Duodenal mucosa (tissue), 2 donors: Measurements from ENCODE around the gene SNTG2.

ENCODE experiments used
- H3K27ac ChIP-seq: one replicate; pipeline ENCODE4 v1.7.0; 2013; ENCODE audit warnings: low read depth, low read length
- H3K27me3 ChIP-seq, 2 donors: one replicate each; pipeline ENCODE4 v1.7.0; 2013; ENCODE audit warnings: low read length in 2 of 2, control low read depth in 1 of 2; ENCODE audit not compliant: insufficient read depth in 2 of 2, control insufficient read depth in 1 of 2
- H3K36me3 ChIP-seq, 2 donors: one replicate each; pipeline ENCODE4 v1.7.0; 2013; ENCODE audit warnings: low read length in 2 of 2, control low read depth in 1 of 2; ENCODE audit not compliant: insufficient read depth in 2 of 2, control insufficient read depth in 1 of 2
- H3K4me1 ChIP-seq, 2 donors: one replicate each; pipeline ENCODE4 v1.7.0; 2013; ENCODE audit warnings: low read length in 2 of 2, control low read depth in 1 of 2; ENCODE audit not compliant: insufficient read depth in 2 of 2, control insufficient read depth in 1 of 2
- H3K4me3 ChIP-seq, 2 donors: one replicate each; pipeline ENCODE4 v1.7.0; 2013; ENCODE audit warnings: low read length in 2 of 2, low read depth in 1 of 2
- H3K9ac ChIP-seq, 2 donors: one replicate each; pipeline ENCODE4 v1.7.0; 2013; ENCODE audit warnings: low read length in 2 of 2, low read depth in 1 of 2
- H3K9me3 ChIP-seq, 2 donors: one replicate each; pipeline ENCODE4 v1.7.0; 2013; ENCODE audit warnings: low read length in 2 of 2, control low read depth in 1 of 2; ENCODE audit not compliant: control insufficient read depth in 1 of 2

The SNTG2 gene

DNA sequence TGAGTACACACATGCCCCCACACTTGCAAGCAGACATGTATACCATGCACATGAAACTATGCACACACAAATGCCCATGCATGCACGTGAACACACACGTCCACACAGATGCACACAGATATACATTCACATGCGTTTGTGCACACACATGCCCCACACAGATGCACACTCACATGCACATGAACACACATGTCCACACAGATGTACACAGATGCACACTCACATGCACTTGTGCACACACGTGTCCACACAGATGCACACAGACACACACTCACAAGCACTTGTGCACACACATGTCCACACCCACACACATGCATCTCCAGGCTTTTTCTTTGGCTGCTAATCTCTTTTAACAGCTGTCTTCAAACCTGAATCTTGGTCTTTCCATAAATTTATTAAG lies 31.1 kb downstream of the SNTG2 start:
- H3K9me3 ChIP-seq, result peaks cover 0 to 8% of the 10 kb centered on the region in 2 donors
- no peaks in the 10 kb centered on the region for H3K36me3 ChIP-seq
- no peak overlapping the region for H3K4me3 ChIP-seq
- no peaks in the 10 kb centered on the region for H3K27me3 ChIP-seq
- no peaks in the 10 kb centered on the region for H3K4me1 ChIP-seq
- no peak overlapping the region for H3K27ac ChIP-seq
- H3K9ac ChIP-seq, result no peak overlapping the region

GRCh38 chr2:985317-985898 lies 34.8 kb downstream of the SNTG2 start:
- peaks cover 0 to 8% of the 10 kb centered on the region in 2 donors for H3K9me3 ChIP-seq
- no peaks in the 10 kb centered on the region for H3K36me3 ChIP-seq
- no peak overlapping the region for H3K27ac ChIP-seq

DNA sequence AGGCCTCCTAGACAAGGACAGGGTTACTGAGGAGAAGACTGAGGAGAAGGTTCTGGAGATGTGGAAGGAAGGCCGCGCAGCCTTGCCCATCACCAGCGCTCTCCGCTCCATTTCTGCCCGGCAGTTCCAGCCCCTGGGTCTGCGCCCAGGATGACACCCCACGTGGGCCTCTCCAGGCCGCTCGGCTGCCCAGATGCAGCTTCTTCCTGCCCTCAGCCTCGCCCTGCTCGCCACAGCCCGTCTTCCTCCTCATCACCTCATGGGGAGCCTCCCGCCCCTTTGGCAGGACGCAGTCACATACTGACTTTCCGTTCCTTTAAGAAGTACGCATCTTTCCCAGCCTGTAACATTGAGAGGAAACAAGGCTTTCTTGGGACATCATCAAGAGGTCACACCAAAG lies 37.1 kb downstream of the SNTG2 start:
- Histone ChIP-seq H3K27me3 (no peaks in the 10 kb centered on the region), H3K27ac (no peak overlapping the region), H3K9me3 (no peaks in the 10 kb centered on the region), H3K4me3 (no peak overlapping the region), H3K36me3 (no peaks in the 10 kb centered on the region), H3K9ac (no peak overlapping the region), H3K4me1 (no peaks in the 10 kb centered on the region)

More at GRCh38 chr2:985317-985898, 34.8 kb downstream of the SNTG2 start:
- Histone ChIP-seq H3K4me1 (no peaks in the 10 kb centered on the region), H3K27me3 (no peaks in the 10 kb centered on the region), H3K4me3 (no peak overlapping the region), H3K9ac (no peak overlapping the region)

DNA sequence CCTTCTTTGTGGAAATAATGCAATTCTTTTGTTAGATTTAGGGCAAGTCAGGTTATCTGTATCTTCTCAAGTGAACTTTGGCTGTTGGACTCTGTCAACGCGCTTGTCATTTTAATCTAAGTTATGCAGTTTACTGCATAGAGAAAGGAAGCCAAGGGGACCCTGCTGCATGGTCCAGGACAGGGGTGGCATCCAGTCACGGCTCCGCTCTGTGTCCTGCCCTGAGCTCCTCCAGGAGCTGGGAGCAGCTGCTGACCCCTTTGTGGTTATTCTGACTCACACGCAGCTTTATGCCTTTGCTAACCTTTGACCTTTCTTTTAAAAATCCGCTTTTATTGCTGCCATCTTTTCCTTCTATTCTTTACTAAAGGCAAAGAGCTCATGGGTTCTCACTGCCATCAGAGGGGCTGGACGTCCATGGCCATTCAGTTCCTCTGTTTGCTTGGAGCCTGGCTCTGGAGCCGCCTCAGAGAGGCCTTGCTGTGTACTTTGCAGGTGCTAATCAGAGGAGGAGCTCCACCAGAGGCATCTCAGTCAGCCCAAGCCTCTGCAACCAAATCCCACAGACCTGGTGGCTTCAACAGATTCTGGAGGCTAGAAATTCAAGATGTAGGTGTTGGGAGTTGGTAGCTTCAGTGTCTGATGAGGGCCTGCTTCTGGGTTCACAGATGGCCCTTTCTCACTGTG lies 39.3 kb downstream of the SNTG2 start:
- Histone ChIP-seq H3K9ac (no peak overlapping the region), H3K27me3 (no peaks in the 10 kb centered on the region), H3K36me3 (no peaks in the 10 kb centered on the region), H3K27ac (no peak overlapping the region), H3K9me3 (no peaks in the 10 kb centered on the region), H3K4me1 (no peaks in the 10 kb centered on the region), H3K4me3 (no peak overlapping the region)

GRCh38 chr2:990970-991369 lies 40.3 kb downstream of the SNTG2 start:
- Histone ChIP-seq H3K27me3 (no peaks in the 10 kb centered on the region), H3K4me3 (no peak overlapping the region), H3K36me3 (no peaks in the 10 kb centered on the region), H3K9me3 (no peaks in the 10 kb centered on the region), H3K4me1 (no peaks in the 10 kb centered on the region), H3K27ac (no peak overlapping the region), H3K9ac (no peak overlapping the region)

GRCh38 chr2:1002350-1002749 lies 51.7 kb downstream of the SNTG2 start:
- Histone ChIP-seq H3K27me3 (no peaks in the 10 kb centered on the region), H3K36me3 (no peaks in the 10 kb centered on the region), H3K9ac (no peak overlapping the region), H3K27ac (no peak overlapping the region), H3K4me3 (no peak overlapping the region), H3K4me1 (no peaks in the 10 kb centered on the region), H3K9me3 (no peaks in the 10 kb centered on the region)

- Histone ChIP-seq H3K4me1 (no peaks in the 10 kb centered on the region), H3K36me3 (no peaks in the 10 kb centered on the region), H3K27ac (no peak overlapping the region), H3K27me3 (no peaks in the 10 kb centered on the region), H3K9ac (no peak overlapping the region), H3K4me3 (no peak overlapping the region), H3K9me3 (no peaks in the 10 kb centered on the region)
These were observed 53.7 kb downstream of the SNTG2 start for GRCh38 chr2:1004398-1004797.

DNA sequence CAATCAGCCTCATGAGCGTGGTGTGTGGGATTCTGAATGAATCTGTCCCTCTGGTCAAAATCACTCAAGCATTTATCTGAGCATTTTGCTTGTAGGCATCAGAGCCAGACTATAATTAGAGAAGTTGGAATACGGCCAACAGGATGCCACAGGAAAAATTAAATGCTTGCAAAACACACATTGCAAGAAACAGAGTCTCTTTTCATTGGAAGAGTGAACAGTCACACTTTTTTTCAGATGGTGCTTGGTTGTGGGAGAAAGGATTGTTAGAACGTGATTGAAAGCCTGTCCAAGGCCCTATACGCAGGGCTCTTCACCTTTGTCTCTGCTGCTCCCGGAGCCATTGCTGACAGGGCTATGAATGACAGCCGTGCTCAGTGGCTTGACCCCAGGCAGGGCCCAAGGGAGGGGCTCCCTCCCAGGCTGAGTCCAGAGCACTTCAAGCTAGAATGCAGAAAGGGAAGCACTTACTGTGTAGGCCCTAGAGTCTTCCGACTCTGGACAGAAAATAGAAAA lies 59.8 kb downstream of the SNTG2 start:
- H3K9me3 ChIP-seq, result no peaks in the 10 kb centered on the region
- H3K4me3 ChIP-seq, result no peak overlapping the region
- no peaks in the 10 kb centered on the region for H3K27me3 ChIP-seq

GRCh38 chr2:1011006-1011405 lies 60.4 kb downstream of the SNTG2 start:
- Histone ChIP-seq H3K36me3 (no peaks in the 10 kb centered on the region), H3K4me3 (no peak overlapping the region), H3K4me1 (no peaks in the 10 kb centered on the region), H3K9ac (no peak overlapping the region), H3K27ac (no peak overlapping the region), H3K9me3 (no peaks in the 10 kb centered on the region), H3K27me3 (no peaks in the 10 kb centered on the region)

More for the DNA sequence above, 59.8 kb downstream of the SNTG2 start:
- no peak overlapping the region for H3K27ac ChIP-seq
- H3K4me1 ChIP-seq, result no peaks in the 10 kb centered on the region
- no peaks in the 10 kb centered on the region for H3K36me3 ChIP-seq
- H3K9ac ChIP-seq, result no peak overlapping the region

- Histone ChIP-seq H3K36me3 (no peaks in the 10 kb centered on the region), H3K27ac (no peak overlapping the region), H3K4me3 (no peak overlapping the region), H3K9me3 (no peaks in the 10 kb centered on the region), H3K4me1 (no peaks in the 10 kb centered on the region), H3K27me3 (no peaks in the 10 kb centered on the region), H3K9ac (no peak overlapping the region)
These were observed 61.3 kb downstream of the SNTG2 start for GRCh38 chr2:1011985-1012384.
